Spinal cord (tissue), 10 donors: ENCODE data around the gene CCNC. TPM values are rescaled to one million over a fixed set of nuclear protein-coding genes. Genes with fewer than 3 reads are reported as not detected.
"Not testable (repeated sequence)": the region's sequence is repeated elsewhere in the genome, so short reads cannot be mapped to it uniquely, and the experiment has no call there.

Source experiments
- DNase-seq, 6 donors: peaks; one replicate each; pipeline versions ENCODE4 v3.0.0 to v3.0.0-alpha.2; 2013 to 2015; ENCODE audit warnings: low spot score in 6 of 6, low read depth in 4 of 6
- H3K27ac ChIP-seq: one replicate; pipeline ENCODE4 v1.5.1; 2013; ENCODE audit warnings: low read depth, low read length, control low read depth
- H3K27me3 ChIP-seq: one replicate; pipeline ENCODE4 v1.6.1; 2013; ENCODE audit warnings: low read length; ENCODE audit not compliant: control insufficient read depth, insufficient read depth
- H3K36me3 ChIP-seq: one replicate; pipeline ENCODE4 v1.6.1; 2013; ENCODE audit warnings: low read length; ENCODE audit not compliant: control insufficient read depth, insufficient read depth
- H3K4me1 ChIP-seq: one replicate; pipeline ENCODE4 v1.6.1; 2013; ENCODE audit warnings: low read length; ENCODE audit not compliant: control insufficient read depth, insufficient read depth
- H3K4me3 ChIP-seq: one replicate; pipeline ENCODE4 v1.5.1; 2013; ENCODE audit warnings: low read depth, low read length, control low read depth
- H3K9me3 ChIP-seq: one replicate; pipeline ENCODE4 v1.6.1; 2013; ENCODE audit warnings: low read length; ENCODE audit not compliant: control insufficient read depth, insufficient read depth
- WGBS: methylation state at CpG from one replicate; pipeline ENCODE4 v1.1.5; 2013; ENCODE audit warnings: missing lambda C conversion rate; ENCODE audit not compliant: insufficient coverage; 5-methylcytosine and 5-hydroxymethylcytosine counted together
- polyA plus RNA-seq, 2 donors: library from polyadenylated mRNA; unstranded; fragments of 120-200 nt; gene quantifications; one replicate each; pipeline ENCODE4 v1.2.1, GENCODE V29; 2013; ENCODE audit not compliant: insufficient read length in 2 of 2
- total RNA-seq, 2 donors: library from RNA; depleted of rRNA in 1 of 2; stranded (reverse); fragments of 120-200 nt in 1 of 2; fragments of >200 nt in 1 of 2; gene quantifications; one replicate each; pipeline versions ENCODE4 v1.2.3 to v1.2.4, GENCODE V29; 2013 to 2014
- donor health status: healthy.

Gene CCNC
- total and polyA plus RNA-seq, 4 donors, result 45.3 to 90.2 (median 64.4) TPM

DNA sequence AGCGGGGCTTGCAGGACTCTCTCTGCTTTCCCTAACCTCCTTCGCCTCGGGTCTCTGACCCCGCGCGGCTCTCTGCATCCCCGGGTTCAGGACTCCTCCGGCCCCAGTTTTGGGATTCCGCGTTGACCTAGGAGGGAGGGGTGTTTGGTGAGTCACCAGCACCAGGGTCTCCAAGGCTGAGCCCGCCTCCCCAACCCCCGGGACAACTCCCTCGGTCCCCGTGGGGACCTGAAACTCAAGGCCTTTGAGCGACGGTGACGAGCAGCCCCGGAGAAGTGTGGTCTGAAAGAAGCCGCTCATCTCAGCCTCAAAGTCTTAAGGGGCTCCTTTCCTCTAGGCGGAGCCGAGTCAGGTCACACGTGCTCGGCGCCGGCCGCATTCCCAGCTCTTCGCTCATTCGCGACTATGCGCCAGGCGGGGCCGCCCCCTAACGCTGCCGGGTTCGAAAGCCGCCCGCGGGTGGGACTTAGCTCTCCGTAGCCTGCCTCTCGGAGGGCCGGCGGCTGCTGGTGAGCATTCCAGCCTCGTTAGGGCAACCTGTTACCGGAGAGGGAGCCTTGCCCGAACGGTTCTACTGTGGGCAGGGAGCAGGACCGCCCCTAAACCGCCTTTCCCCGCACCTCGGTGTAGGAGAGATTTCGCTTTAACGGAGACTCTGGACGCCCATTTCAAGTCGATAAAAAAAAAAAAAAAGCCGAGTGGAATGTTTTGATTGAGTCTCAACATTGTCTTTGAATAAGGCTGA, 35.1 kb upstream of the CCNC start:
- Histone ChIP-seq H3K36me3 (no peaks in the 10 kb centered on the region), H3K4me3 (peak overlapping the region; percentile 29), H3K9me3 (no peaks in the 10 kb centered on the region), H3K27me3 (peaks cover 88% of the 10 kb centered on the region), H3K27ac (peak overlapping the region; percentile 29), H3K4me1 (peaks cover 47% of the 10 kb centered on the region)
- WGBS, result under 1% methylated on average over 44 of the region's 55 CpGs
- peak in 2 of 6 donors; percentile 74 to 80 for DNase-seq

DNA sequence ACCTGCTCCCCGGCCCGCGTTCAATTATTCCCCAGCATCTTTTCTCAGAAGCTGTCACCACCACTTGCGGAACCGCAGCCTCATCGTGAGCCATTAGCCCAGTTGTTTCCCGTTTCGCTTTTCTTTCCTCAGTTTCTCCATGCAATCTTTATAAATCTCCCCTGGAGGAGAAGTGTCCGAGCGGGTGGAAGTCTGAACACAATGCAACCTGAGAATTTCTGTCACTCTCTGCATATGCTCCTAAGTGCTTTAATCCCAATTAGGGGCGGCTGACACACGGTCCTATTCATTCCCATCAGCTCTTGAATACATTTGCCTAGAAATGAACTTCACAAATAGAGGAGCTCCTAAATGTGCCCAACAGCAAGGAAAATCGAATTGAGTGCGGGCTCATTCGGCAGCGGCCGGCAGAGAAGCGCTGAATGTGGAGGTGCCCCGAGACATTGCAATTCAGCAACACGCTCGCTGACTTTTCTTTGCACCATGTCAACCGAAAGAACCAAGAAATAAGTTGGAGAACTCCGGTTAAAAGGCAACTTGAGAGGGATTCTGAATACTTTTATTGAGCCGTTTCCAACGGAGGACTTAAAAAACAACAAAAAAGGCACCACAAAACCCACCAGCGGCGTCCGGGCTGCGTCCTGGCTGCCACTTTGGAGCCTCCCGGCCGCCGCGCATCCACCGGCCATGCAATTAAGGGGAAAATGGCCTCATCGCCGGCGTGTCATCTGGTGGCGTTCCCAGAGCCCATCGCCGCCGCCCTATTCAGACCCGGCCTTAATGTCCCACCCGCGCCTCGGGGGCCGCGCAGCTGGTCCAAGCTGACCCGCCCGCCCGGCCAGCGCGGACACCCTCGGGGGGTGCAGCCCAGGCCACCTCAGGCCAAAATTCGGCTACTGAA, 34.3 kb upstream of the CCNC start:
- no peaks in the 10 kb centered on the region for H3K9me3 ChIP-seq
- 3% methylated on average over 48 of the region's 54 CpGs for WGBS
- H3K4me1 ChIP-seq, result peaks cover 42% of the 10 kb centered on the region
- H3K27ac ChIP-seq, result no peak overlapping the region
- peaks cover 87% of the 10 kb centered on the region for H3K27me3 ChIP-seq
- peak overlapping the region; percentile 26 for H3K4me3 ChIP-seq
- DNase-seq, result peak in 2 of 6 donors; percentile 70 to 77
- no peaks in the 10 kb centered on the region for H3K36me3 ChIP-seq

DNA sequence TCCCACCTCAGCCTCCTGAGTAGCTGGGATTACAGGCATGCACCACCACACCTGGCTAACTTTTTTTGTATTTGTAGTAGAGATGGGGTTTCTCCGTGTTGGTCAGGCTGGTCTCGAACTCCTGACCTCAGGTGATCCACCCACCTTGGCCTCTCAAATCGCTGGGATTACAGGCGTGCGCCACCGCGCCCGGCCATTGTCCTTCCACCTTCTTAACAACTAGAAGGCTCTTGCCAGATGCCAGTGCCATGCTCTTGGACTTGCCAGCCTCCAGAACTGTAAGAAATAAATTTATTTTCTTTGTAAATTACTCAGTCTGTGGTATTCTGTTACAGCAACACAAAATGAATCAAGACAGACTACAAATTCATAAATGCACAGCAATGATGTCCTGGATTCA, 26.2 kb upstream of the CCNC start:
- not testable (repeated sequence) for H3K9me3 ChIP-seq, H3K27ac ChIP-seq, DNase-seq, H3K36me3 ChIP-seq, H3K4me3 ChIP-seq
- Histone ChIP-seq H3K27me3 (peaks cover 88% of the 10 kb centered on the region), H3K4me1 (peaks cover 12% of the 10 kb centered on the region)
- 84% methylated on average over 7 of the region's 8 CpGs for WGBS

DNA sequence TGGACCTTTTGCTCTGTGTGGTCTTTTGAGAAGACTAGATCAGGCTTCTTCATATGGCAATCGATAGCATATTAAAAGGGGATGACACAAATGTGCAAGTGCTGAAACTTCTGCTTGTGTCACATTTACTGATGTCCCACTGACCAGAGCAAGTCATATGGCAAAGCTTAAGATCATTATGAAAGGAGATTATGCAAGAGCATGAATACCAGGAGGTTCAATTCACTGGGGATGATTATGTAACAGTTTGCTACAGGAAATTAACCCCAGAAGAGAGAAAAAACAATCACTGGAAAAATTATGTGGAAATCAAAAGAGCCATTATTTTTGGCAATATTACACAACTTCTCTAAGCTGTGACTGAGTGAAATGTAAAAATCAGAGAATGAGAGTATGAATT, 24.4 kb upstream of the CCNC start:
- H3K4me1 ChIP-seq, result peaks cover 26% of the 10 kb centered on the region
- H3K9me3 ChIP-seq, result no peaks in the 10 kb centered on the region
- H3K27ac ChIP-seq, result no peak overlapping the region
- H3K4me3 ChIP-seq, result no peak overlapping the region
- no peak for DNase-seq
- 43% methylated on average over 1 of the region's 1 CpG for WGBS
- H3K36me3 ChIP-seq, result no peaks in the 10 kb centered on the region
- H3K27me3 ChIP-seq, result peaks cover 94% of the 10 kb centered on the region

DNA sequence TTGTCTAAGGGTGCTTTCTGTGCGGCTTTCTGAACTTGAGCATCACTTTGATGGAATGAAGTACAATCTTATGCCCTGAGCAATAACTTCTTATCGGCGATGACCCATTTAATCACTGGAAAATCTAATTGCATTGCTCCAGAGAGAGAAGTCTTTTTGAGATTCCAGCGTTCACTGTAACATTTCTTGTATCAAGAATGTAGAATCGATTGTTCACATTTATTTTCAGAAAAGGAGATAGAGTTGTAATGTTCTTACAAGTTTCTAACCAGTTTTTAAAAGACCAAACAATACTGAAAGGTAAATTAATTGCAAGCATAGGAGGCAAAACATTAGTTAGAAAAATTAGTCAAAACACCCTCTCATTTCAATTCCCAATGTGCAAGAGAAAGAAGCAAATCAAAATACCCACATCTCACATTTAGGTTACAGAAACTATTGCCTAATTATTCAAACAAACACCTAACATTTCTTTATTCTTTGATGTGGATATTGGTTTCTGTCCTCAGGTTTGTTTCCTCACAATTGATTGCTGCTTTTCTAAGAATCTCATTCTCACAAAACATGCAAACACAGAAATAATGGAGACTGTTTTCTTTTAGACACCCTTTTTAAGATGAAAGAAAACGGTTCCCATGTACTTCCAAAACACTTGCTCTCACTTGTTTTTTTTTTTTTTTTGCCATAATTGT, 23.4 kb upstream of the CCNC start:
- WGBS, result 83% methylated on average over 1 of the region's 6 CpGs

DNA sequence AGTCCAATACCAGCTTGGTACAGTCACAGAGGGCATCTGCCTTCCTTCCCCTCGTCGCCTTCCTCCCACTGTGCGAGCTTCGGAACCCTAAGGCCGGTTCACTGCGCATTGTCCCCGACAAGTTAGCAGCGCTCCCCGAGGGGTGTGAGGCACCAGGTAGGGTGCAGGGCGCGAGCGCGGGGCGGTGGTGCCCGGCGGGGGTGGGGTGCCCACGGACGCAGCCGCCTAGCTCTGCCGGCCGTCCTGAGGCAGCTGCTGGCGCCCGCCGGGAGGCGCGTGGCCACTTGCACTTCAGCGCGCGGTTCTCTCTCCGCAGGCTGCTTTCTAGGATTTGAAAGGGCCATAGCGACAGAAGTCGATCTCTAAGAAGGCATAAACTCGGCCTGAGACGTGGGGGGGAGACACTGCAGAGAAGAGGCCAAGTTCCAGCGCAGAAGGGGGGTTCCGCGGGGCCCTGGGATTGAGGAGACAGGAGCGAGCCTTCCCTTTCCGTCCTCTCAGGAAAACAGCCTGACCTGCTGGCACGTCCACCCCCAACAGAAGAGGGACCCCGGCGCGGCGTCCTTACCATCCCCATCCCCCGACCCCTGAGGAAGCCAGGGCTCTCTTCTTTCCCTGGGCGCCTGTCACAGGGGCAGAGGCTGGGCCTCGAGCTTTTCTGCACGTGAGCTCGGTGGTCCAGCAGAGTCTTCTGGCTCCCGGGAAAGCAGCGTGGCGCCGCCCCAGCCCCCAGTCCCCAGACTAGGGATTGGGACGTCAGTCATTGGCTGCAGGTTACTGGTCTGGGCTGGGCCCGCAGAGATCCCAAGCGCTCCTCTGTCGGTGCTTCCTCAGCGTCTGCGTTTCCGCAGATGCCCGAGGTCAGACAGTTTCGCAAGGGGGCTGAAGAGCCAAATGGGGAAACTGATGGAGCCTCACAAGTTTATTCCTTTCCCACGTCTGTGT, 22.5 kb upstream of the CCNC start:
- no peak overlapping the region for H3K27ac ChIP-seq
- peaks cover 26% of the 10 kb centered on the region for H3K4me1 ChIP-seq
- H3K36me3 ChIP-seq, result no peaks in the 10 kb centered on the region
- 4% methylated on average over 63 of the region's 63 CpGs for WGBS
- H3K27me3 ChIP-seq, result peaks cover 84% of the 10 kb centered on the region
- DNase-seq, result peak in 2 of 6 donors; percentile 49 to 55
- no peaks in the 10 kb centered on the region for H3K9me3 ChIP-seq
- H3K4me3 ChIP-seq, result peak overlapping the region; percentile 9

More for the DNA sequence above, 23.4 kb upstream of the CCNC start:
- peaks cover 89% of the 10 kb centered on the region for H3K27me3 ChIP-seq
- no peaks in the 10 kb centered on the region for H3K9me3 ChIP-seq
- H3K4me3 ChIP-seq, result no peak overlapping the region
- H3K27ac ChIP-seq, result no peak overlapping the region
- H3K4me1 ChIP-seq, result peaks cover 26% of the 10 kb centered on the region
- peak in 2 of 6 donors; percentile 6 to 16 for DNase-seq
- no peaks in the 10 kb centered on the region for H3K36me3 ChIP-seq

DNA sequence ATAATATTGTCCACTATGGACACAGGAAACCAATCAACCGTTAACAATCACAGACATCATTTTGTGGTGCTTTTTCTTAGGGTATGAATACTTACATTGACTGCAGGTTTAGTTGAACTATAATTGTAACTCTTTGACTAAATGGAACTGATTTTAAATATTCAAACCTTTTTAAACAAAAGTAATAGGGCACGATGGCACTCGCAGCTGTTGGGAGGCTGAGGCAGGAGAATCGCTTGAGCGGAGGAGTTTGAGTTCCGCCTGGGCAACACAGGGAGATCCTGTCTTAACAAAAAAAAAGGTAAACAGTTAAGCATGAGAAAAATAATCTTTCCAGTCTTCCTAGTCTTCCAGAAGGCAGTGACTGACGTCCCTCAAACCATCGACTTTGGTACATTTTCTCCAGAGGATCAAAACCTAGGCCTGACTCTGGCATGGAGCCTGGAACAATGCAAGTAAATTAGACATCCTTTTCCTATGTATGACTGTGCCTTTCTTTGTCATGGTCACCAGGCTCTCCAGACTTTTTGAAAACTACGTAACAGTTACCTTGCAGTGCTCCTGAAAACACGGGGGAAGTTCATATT, 21.5 kb upstream of the CCNC start:
- Histone ChIP-seq H3K4me3 (no peak overlapping the region), H3K27me3 (peaks cover 78% of the 10 kb centered on the region), H3K36me3 (no peaks in the 10 kb centered on the region), H3K9me3 (no peaks in the 10 kb centered on the region), H3K4me1 (peaks cover 26% of the 10 kb centered on the region), H3K27ac (no peak overlapping the region)
- peak in 2 of 6 donors; percentile 3 to 24 for DNase-seq
- 44% methylated on average over 7 of the region's 10 CpGs for WGBS

DNA sequence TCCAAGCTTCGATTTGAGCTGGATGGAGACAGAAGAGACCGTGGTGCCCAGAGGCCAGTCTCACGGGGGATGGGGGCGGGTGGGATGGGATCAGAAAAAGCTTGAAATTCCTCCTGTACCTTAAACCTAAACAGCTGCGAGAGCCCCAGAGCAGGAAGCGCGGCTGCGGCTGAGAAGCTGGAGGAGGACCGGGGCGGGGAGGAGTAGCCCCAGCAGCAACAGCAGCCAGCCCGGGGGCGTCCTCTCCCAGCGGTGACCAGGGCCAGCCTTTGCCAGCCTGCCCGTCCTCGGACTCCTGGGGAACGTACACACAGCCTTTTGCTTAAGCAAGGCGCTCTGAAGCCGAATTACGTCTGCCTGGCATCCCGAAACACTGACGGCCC, 20.8 kb upstream of the CCNC start:
- Histone ChIP-seq H3K4me3 (peak overlapping the region; percentile 37), H3K27me3 (peaks cover 73% of the 10 kb centered on the region), H3K9me3 (no peaks in the 10 kb centered on the region), H3K4me1 (peaks cover 26% of the 10 kb centered on the region), H3K27ac (no peak overlapping the region), H3K36me3 (no peaks in the 10 kb centered on the region)
- WGBS, result 2% methylated on average over 13 of the region's 21 CpGs
- DNase-seq, result peak in 2 of 6 donors; percentile 44 to 63
